Neural progenitor cell (in vitro differentiated cells): ENCODE measurements around the gene EPB41L4B. TPM values are rescaled to one million over a fixed set of nuclear protein-coding genes. Genes with fewer than 3 reads are reported as not detected.
"Not testable (repeated sequence)": the region's sequence is repeated elsewhere in the genome, so short reads cannot be mapped to it uniquely, and the experiment has no call there.

Source experiments
- DNase-seq: peaks from one replicate; pipeline ENCODE4 v3.0.0-alpha.2; 2016; ENCODE audit warnings: low spot score
- H2AFZ ChIP-seq: fragments of 200-600 bp; sonication (generic); replicated peaks from 2 replicates; pipeline ENCODE4 v1.6.1; 2016; ENCODE audit warnings: antibody characterized with exemption
- H3F3A ChIP-seq: fragments of 200-600 bp; sonication (generic); 2 replicates; pipeline ENCODE4 v1.6.1; 2016; ENCODE audit warnings: antibody characterized with exemption, low read depth
- H3K27ac ChIP-seq: fragments of 200-600 bp; sonication (generic); 2 replicates; pipeline ENCODE4 v1.5.1; 2016; ENCODE audit warnings: mild to moderate bottlenecking
- H3K27me3 ChIP-seq: fragments of 200-600 bp; sonication (generic); 2 replicates; pipeline ENCODE4 v1.6.1; 2016; ENCODE audit warnings: mild to moderate bottlenecking, moderate library complexity
- H3K36me3 ChIP-seq: fragments of 200-600 bp; sonication (generic); 2 replicates; pipeline ENCODE4 v1.5.1; 2016
- H3K4me1 ChIP-seq: fragments of 200-600 bp; sonication (generic); 2 replicates; pipeline ENCODE4 v1.6.1; 2016; ENCODE audit warnings: mixed run types
- H3K4me2 ChIP-seq: fragments of 200-600 bp; sonication (generic); 2 replicates; pipeline ENCODE4 v1.6.1; 2016
- H3K4me3 ChIP-seq: fragments of 200-600 bp; sonication (generic); 2 replicates; pipeline ENCODE4 v1.5.1; 2016
- H3K79me2 ChIP-seq: fragments of 200-600 bp; sonication (generic); 2 replicates; pipeline ENCODE4 v1.6.1; 2016; ENCODE audit warnings: low read depth
- H3K9ac ChIP-seq: fragments of 200-600 bp; sonication (generic); 2 replicates; pipeline ENCODE4 v1.6.1; 2016
- H3K9me3 ChIP-seq: fragments of 200-600 bp; sonication (generic); 2 replicates; pipeline ENCODE4 v1.5.1; 2016; ENCODE audit warnings: low read depth
- H4K20me1 ChIP-seq: fragments of 200-600 bp; sonication (generic); 2 replicates; pipeline ENCODE4 v1.6.1; 2016; ENCODE audit warnings: low read depth
- H3K27ac Mint-ChIP-seq: 3 replicates; pipeline ENCODE4 v1.8.0; 2021; ENCODE audit warnings: mixed read lengths
- H3K27me3 Mint-ChIP-seq: 2 replicates; pipeline ENCODE4 v1.8.0; 2022; ENCODE audit warnings: low read depth, mild to moderate bottlenecking, inconsistent platforms, moderate library complexity, mixed read lengths; ENCODE audit not compliant: insufficient read depth
- H3K36me3 Mint-ChIP-seq: 3 replicates; pipeline ENCODE4 v1.8.0; 2021; ENCODE audit warnings: mixed read lengths
- H3K4me1 Mint-ChIP-seq: 3 replicates; pipeline ENCODE4 v1.8.0; 2021; ENCODE audit warnings: mixed read lengths
- H3K4me3 Mint-ChIP-seq: 3 replicates; pipeline ENCODE4 v1.8.0; 2021; ENCODE audit warnings: mild to moderate bottlenecking, moderate library complexity, mixed read lengths
- H3K9me3 Mint-ChIP-seq: 3 replicates; pipeline ENCODE4 v1.8.0; 2020; ENCODE audit warnings: mixed read lengths
- CTCF ChIP-seq: fragments of 200-600 bp; sonication (generic); IDR thresholded peaks from 2 replicates; pipeline ENCODE4 v1.5.1; 2017; ENCODE audit warnings: antibody characterized with exemption, mild to moderate bottlenecking
- EZH2 ChIP-seq: fragments of 200-600 bp; sonication (generic); IDR thresholded peaks from 2 replicates; pipeline ENCODE4 v1.6.1; 2017; ENCODE audit warnings: antibody characterized with exemption, mild to moderate bottlenecking, moderate library complexity
- EZH2phosphoT487 ChIP-seq: fragments of 200-600 bp; sonication (generic); IDR thresholded peaks from 2 replicates; pipeline ENCODE4 v1.6.1; 2017; ENCODE audit warnings: antibody characterized with exemption
- total RNA-seq: library from RNA; depleted of rRNA; stranded (reverse); fragments of >200 nt; gene quantifications from 2 replicates; pipeline ENCODE4 v1.2.3, GENCODE V29; 2015; ENCODE audit warnings: low replicate concordance

EPB41L4B gene
- total RNA-seq, 1 donor from 2014 or later = 6.2 TPM

DNA sequence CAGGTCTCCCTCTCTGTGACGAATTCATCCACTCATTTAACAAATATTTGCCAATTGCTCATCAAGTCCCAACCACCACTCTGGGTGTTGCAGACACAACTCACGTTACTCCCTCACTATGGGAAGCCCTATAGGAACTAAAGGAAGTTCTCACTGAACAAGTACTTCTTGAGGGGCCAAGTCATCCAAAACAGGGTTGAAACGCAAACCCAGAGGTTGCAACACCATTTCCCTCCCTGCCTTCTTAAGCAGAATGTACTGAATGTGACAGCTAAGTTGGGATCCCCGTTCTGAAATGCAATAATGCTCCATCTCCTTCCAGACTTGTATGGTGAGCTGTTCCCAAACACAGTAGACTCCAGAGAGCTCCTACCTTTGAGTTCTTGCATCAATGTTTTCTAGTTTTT is 34.3 kb downstream of the EPB41L4B start:
- Histone ChIP-seq H3K4me2 (no peak overlapping the region), H2AFZ (no peak overlapping the region), H4K20me1 (no peaks in the 10 kb centered on the region), H3F3A (no peaks in the 10 kb centered on the region), H3K27ac (no peak overlapping the region), H3K4me1 (no peaks in the 10 kb centered on the region), H3K27me3 (no peaks in the 10 kb centered on the region), H3K9me3 (no peaks in the 10 kb centered on the region), H3K4me3 (no peak overlapping the region), H3K79me2 (no peaks in the 10 kb centered on the region), H3K9ac (no peak overlapping the region), H3K36me3 (no peaks in the 10 kb centered on the region)
- DNase-seq = no peak
- Mint-ChIP-seq H3K4me3 (no peak overlapping the region), H3K27me3 (peaks cover 14% of the 10 kb centered on the region), H3K4me1 (no peaks in the 10 kb centered on the region), H3K36me3 (peaks cover 4% of the 10 kb centered on the region), H3K27ac (no peak overlapping the region), H3K9me3 (peaks cover 13% of the 10 kb centered on the region)
- TF ChIP-seq EZH2phosphoT487 (no peak), EZH2 (no peak), CTCF (no peak)

GRCh38 chr9:109283672-109284071 is 37.2 kb downstream of the EPB41L4B start:
- Mint-ChIP-seq H3K27me3 (peaks cover 16% of the 10 kb centered on the region), H3K9me3 (peaks cover 15% of the 10 kb centered on the region)
- H2AFZ ChIP-seq, H4K20me1 ChIP-seq, H3K9ac ChIP-seq, DNase-seq, H3F3A ChIP-seq, H3K36me3 Mint-ChIP-seq, H3K27me3 ChIP-seq, H3K27ac ChIP-seq, H3K27ac Mint-ChIP-seq, H3K4me3 ChIP-seq, H3K79me2 ChIP-seq, H3K36me3 ChIP-seq, H3K4me1 Mint-ChIP-seq, H3K4me2 ChIP-seq, H3K9me3 ChIP-seq, H3K4me1 ChIP-seq, H3K4me3 Mint-ChIP-seq: not testable (repeated sequence)

GRCh38 chr9:109283012-109283411 is 37.8 kb downstream of the EPB41L4B start:
- Histone ChIP-seq H3K4me3 (no peak overlapping the region), H2AFZ (no peak overlapping the region), H3F3A (no peaks in the 10 kb centered on the region), H3K27ac (no peak overlapping the region), H3K79me2 (no peaks in the 10 kb centered on the region), H4K20me1 (no peaks in the 10 kb centered on the region), H3K36me3 (no peaks in the 10 kb centered on the region), H3K27me3 (no peaks in the 10 kb centered on the region), H3K4me2 (no peak overlapping the region), H3K9me3 (no peaks in the 10 kb centered on the region), H3K4me1 (no peaks in the 10 kb centered on the region), H3K9ac (no peak overlapping the region)
- peaks cover 19% of the 10 kb centered on the region for H3K9me3 Mint-ChIP-seq
- DNase-seq = no peak
- H3K4me3 Mint-ChIP-seq = no peak overlapping the region
- H3K27ac Mint-ChIP-seq = no peak overlapping the region
- H3K27me3 Mint-ChIP-seq = peaks cover 16% of the 10 kb centered on the region
- H3K36me3 Mint-ChIP-seq = peaks cover 4% of the 10 kb centered on the region
- no peaks in the 10 kb centered on the region for H3K4me1 Mint-ChIP-seq
- TF ChIP-seq CTCF (no peak), EZH2 (no peak), EZH2phosphoT487 (no peak)

DNA sequence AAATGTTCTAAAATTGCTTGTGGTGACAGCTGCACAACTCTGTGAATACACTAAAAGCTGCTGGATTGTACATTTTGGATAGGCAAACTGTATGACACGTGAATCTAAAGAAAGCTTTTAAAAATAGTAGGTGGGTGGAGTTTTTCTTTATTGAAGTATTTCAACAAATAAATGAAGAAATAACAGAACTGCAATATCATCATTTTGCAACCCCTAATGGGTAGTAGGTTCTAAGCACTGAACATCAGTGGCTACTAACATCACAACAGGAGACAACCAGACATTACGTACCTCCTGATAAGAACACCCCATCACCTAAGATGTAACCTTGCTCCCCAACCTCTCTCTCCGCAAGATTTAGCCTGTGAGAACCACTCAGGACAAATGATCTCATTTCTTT is 38.6 kb downstream of the EPB41L4B start:
- H3K27ac Mint-ChIP-seq = no peak overlapping the region
- peaks cover 15% of the 10 kb centered on the region for H3K27me3 Mint-ChIP-seq
- Histone ChIP-seq H3K9me3 (no peaks in the 10 kb centered on the region), H3K4me1 (no peaks in the 10 kb centered on the region), H3K4me2 (no peak overlapping the region), H4K20me1 (no peaks in the 10 kb centered on the region), H3K36me3 (no peaks in the 10 kb centered on the region), H3F3A (no peaks in the 10 kb centered on the region), H3K27me3 (no peaks in the 10 kb centered on the region), H2AFZ (no peak overlapping the region), H3K79me2 (no peaks in the 10 kb centered on the region), H3K27ac (no peak overlapping the region), H3K9ac (no peak overlapping the region), H3K4me3 (no peak overlapping the region)
- no peak for DNase-seq
- H3K4me1 Mint-ChIP-seq = no peaks in the 10 kb centered on the region
- H3K36me3 Mint-ChIP-seq = peaks cover 4% of the 10 kb centered on the region
- H3K4me3 Mint-ChIP-seq = no peak overlapping the region
- no peak for TF ChIP-seq EZH2phosphoT487
- no peak for TF ChIP-seq CTCF
- TF ChIP-seq EZH2 = no peak
- H3K9me3 Mint-ChIP-seq = peaks cover 19% of the 10 kb centered on the region
